GM12873 (cell line): ENCODE results near the gene TBR1.

Source experiments
- TF ChIP-seq, protein P1 (sequence below): IDR thresholded peaks from 2 replicates; pipeline ENCODE4 v1.5.1; 2012; ENCODE audit warnings: low read depth, mild to moderate bottlenecking, moderate library complexity, low read length, control low read depth; ENCODE audit not compliant: insufficient read depth; ENCODE audit errors: missing control alignments

Gene TBR1

DNA sequence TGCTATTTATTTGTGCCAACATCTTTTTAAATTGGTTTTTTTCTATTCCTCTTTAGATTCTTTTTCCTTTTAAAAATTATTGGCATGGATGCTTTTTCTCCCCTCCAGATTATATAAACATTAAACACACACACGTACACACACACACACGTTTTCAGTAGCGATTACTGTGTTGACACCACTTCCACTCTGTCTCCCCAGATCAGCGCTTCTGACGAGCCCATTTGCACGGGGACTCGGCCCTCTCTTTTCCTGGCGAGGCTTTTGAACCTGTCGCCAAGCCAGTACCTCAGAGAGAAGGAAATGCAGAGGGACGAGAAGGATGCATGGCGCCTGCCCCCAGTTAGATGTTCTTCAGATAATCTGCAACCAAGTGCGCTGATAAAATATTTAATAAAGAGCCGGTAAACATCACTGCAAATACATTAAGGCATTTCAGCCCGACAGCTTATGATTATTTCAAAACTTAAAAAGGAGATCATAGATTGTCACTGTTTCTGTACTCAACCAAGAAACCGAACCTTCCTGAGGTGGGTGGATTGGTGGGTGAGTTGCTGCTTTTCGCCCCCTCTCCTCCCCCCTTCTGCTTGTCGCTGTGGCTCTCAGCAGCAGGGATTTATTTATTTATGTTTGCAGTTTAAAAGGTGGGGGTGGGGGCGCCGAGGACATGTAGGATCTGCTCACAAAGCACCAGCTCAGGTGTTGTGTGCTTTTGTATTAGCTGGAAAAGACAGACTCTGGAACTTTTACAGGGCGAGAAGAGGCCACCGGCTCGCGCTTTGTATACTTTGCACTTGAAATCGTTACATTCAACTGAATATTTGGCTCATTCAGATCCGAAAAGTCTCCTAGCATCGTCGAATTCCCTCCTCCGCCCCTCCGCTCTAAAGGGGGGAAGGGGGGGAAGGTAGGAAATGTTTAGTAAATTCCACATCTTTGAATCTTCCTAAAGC, 787 bp upstream of the TBR1 start:
- TF ChIP-seq, protein P1, sequence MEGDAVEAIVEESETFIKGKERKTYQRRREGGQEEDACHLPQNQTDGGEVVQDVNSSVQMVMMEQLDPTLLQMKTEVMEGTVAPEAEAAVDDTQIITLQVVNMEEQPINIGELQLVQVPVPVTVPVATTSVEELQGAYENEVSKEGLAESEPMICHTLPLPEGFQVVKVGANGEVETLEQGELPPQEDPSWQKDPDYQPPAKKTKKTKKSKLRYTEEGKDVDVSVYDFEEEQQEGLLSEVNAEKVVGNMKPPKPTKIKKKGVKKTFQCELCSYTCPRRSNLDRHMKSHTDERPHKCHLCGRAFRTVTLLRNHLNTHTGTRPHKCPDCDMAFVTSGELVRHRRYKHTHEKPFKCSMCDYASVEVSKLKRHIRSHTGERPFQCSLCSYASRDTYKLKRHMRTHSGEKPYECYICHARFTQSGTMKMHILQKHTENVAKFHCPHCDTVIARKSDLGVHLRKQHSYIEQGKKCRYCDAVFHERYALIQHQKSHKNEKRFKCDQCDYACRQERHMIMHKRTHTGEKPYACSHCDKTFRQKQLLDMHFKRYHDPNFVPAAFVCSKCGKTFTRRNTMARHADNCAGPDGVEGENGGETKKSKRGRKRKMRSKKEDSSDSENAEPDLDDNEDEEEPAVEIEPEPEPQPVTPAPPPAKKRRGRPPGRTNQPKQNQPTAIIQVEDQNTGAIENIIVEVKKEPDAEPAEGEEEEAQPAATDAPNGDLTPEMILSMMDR, result no peak

DNA sequence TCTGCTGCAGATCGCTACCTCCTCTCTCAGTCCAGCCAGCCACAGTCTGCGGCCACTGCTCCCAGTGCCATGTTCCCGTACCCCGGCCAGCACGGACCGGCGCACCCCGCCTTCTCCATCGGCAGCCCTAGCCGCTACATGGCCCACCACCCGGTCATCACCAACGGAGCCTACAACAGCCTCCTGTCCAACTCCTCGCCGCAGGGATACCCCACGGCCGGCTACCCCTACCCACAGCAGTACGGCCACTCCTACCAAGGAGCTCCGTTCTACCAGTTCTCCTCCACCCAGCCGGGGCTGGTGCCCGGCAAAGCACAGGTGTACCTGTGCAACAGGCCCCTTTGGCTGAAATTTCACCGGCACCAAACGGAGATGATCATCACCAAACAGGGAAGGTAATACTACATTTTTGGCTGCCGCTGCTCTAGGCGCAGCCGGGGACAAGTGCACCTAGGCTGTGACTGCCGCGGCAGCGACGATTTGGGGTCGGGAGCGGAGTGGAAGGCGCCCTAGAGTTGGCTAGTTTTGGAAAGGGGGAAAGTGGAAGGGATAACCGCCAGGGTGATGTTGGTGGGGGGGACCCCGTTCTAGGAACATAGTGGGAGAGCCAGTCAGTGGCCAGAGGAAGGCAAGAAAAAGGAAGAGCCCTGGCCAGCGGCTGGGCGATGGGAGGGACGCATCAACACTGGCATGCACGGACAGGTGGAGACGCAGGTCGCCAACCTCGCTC, 776 bp downstream of the TBR1 start:
- TF ChIP-seq, protein P1, result no peak

DNA sequence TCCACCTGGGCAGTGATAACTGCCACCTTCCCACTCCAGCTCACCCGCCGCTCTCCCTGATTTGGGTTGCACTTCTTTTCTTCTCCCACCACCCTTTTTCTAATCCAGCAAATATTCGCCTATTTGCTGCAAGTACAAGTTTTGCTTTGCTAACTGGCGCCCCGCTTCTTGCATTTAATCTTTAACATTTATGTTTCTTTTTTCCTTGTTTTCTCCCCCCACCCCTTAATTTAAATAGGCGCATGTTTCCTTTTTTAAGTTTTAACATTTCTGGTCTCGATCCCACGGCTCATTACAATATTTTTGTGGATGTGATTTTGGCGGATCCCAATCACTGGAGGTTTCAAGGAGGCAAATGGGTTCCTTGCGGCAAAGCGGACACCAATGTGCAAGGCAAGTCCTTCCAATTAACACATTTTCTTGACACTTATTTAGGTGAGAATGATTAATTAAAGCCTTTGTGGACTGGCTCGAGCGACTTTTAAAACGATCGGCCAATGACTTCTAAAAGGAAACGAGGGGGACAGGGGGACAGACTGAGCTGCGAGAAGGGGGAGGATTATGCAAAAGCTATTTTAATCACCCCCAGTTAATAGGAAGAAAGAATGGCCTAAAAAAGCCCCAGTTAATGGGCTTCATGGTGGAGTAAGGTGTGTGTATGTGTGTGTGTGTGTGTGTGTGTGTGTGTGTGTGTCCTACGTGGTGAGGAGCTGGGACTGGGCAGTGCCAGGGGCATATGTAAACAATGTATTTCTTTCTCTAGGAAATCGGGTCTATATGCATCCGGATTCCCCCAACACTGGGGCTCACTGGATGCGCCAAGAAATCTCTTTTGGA, 1.6 kb downstream of the TBR1 start:
- TF ChIP-seq, protein P1, result no peak

DNA sequence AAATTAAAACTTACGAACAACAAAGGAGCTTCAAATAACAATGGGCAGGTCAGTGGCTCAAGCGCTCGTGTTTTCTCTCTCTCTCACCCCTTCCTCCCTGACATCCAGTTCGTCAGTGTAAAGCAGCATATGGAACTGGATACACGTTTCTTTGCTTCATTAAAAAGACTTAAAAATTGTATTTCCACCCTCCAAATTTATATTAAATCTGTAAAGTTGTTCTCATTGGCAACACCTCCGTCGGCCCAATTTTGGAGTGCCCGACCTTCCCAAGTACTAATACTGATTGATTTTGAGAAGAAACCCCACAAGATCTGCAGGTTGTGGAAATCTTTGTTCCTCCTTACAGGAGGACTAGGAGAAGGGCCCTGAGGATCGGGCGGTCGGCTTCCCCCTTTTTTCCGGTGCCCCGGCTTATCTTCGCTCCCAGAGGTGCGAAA, 2.2 kb downstream of the TBR1 start:
- TF ChIP-seq, protein P1, result no peak

DNA sequence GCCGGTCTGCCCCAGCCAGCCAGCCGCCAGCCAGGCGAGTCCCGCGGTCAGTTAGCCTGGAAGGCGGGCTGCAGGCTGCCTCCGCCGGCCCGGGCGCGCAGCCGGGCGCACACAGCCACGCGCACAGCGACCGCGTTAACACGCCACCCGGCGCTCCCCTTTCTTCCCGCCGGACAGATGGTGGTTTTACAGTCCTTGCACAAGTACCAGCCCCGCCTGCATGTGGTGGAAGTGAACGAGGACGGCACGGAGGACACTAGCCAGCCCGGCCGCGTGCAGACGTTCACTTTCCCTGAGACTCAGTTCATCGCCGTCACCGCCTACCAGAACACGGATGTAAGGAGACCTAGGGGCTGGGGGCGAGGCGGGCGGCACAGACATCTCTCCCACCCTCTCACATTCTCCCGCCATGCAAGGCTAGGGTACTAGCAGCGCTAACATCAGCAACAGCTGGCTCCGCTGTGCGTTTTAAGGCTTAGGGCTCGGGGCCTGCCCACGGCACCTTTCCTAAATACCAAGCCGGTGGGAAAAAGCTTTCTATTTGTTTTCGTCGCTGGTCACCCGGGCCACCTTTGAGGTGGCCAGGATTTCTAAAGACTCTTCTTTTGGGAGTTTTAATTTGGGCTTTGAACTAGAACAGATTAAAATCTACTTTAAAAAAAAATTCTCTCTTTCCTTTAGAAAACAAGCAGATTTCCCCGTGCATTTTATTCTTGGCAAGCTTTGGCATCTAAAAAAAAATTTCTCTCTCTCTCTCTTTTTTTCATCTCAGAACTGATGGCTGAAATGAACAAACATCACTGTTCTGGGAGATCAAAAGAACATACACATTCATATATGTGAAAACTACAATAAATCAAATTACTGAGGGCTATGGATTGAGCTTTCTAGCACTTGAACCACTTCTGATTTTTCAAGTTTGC, 2.9 kb downstream of the TBR1 start:
- TF ChIP-seq, protein P1, result no peak

DNA sequence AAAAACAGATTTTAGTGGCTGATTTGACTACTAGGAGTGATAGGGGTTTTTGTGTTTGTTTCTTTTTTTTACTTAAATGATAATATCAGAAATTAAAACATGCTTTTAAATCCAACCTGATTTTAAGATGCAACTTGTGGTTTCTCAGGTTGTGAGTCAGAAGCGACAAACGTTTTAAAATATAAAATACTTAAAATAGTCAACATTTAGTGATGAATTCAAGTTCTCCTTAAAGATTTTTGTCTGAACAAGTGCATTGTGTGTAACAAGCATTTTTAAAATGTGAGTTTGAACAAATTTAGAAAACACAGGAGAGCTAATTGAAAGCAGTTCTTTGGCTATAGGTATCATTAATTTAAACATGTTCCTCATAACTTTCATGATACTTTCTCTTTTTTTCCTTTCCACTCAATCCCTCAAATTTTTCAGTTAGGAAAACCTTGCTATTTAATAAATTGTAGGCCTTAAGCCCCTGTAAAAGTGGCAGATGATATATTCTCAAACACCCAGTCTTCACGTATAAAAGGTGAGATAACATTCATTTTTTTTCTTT, 3.6 kb downstream of the TBR1 start:
- TF ChIP-seq, protein P1, result no peak
